ENCODE measurements around the gene CAPN10.

Gene CAPN10

DNA sequence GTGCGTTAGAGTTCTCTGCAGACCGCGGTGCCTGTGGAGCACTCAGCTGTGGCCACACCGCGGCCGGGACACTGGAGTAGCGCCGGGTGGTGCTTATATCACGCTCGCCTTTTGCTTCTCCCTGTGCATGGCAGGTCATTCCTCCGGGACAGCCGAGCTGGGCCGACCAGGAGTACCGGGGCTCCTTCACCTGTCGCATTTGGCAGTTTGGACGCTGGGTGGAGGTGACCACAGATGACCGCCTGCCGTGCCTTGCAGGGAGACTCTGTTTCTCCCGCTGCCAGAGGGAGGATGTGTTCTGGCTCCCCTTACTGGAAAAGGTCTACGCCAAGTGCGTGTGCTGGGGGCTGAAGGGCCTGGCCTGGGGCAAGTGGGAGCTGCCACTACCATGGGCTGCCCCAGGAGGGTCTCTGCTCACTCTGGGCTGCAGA is 4.2 kb downstream of the CAPN10 start:
- DNase-seq: no peak

DNA sequence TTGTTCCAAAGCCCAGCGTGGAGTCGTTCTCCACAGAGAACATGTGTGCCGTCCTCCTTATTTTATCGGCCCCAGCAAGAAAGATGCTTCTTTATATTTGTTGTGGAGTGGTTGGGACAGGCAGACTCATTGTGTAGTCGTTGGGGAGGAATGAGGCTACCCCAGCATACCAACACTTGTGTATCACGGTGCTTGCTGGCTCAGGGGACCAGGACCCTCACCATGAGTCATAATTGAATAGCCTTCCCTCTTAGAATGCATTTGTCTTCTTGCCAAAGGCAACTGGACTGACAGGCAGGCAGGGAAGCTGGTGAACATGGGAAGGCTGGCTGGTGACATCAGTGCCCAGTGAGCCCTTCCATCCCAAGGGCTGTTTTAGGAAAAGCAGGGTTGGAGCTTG is 4.7 kb downstream of the CAPN10 start:
- DNase-seq: no peak

DNA sequence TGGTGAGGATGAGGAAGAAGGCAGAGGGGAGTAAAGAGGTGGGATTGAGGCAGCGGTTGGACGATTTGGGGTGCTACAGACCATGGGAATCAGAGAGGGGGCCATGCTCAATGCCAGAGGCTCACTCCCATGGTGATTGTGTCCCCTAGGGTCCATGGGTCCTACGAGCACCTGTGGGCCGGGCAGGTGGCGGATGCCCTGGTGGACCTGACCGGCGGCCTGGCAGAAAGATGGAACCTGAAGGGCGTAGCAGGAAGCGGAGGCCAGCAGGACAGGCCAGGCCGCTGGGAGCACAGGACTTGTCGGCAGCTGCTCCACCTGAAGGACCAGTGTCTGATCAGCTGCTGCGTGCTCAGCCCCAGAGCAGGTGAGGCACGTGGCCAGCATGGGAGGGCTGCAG is 5.2 kb downstream of the CAPN10 start:
- DNase-seq: no peak

DNA sequence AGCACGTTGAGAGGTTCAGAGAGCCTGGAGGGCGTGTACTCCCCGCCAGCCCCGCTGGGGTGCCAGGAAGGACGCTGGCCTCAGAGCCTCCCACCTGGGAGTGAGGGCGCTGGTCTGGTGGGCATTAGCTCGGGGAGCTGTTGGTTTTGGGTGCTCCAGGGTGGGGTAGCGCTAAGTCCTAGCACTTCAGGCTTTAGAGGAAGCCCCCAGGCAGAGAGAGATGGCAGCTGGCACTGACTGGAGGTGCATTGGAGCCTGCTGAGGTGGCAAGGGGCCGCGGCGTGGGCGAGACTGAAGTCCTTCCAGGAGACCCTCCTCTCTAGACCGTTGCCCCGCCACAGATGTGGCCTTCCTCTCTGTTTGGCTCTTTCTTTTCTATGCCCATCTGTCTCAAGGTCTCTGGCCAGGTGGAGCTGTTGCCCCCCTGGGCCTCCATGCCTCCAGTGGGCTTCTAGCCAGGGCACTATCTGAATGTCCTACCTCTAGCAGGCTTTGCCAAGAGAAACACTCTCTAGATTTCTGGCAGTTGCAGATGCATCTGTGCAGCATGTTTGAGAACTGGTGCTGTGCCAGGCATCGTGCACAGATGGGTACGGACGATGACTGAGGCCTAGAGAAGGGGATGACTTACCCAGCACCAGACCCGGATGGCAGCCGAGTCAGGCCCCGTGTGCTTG is 6.6 kb downstream of the CAPN10 start:
- DNase-seq: no peak

DNA sequence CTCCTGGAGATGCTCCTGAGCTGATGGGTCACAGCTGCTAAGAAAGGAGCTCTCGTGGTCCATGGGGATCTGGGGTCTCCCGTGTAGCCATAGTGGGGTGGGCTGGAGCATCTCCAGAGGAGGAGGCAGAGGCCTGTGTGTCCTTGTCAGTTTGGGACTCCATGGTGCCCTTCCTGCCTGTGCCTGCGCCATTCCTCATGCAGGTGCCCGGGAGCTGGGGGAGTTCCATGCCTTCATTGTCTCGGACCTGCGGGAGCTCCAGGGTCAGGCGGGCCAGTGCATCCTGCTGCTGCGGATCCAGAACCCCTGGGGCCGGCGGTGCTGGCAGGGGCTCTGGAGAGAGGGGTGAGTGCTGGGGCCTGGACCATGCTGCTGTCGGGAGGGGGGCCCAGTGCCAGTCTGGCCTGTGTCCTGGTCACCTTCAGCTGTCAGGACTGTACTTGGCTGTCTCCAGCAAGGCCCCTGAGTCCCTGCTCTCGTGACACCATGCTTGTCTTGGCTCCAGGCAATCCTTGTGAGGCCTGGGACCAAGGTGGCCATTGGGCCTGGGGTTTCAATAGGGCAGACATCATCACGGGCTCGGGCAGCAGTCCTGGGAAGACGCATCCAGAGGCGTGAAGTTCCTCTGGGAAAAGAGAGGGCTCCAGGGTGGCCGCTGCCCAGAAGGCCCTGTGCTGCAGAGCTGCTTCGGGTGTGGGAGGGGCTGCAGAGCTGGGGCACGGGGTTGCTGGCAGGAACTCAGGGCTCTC is 7.3 kb downstream of the CAPN10 start:
- DNase-seq: no peak

DNA sequence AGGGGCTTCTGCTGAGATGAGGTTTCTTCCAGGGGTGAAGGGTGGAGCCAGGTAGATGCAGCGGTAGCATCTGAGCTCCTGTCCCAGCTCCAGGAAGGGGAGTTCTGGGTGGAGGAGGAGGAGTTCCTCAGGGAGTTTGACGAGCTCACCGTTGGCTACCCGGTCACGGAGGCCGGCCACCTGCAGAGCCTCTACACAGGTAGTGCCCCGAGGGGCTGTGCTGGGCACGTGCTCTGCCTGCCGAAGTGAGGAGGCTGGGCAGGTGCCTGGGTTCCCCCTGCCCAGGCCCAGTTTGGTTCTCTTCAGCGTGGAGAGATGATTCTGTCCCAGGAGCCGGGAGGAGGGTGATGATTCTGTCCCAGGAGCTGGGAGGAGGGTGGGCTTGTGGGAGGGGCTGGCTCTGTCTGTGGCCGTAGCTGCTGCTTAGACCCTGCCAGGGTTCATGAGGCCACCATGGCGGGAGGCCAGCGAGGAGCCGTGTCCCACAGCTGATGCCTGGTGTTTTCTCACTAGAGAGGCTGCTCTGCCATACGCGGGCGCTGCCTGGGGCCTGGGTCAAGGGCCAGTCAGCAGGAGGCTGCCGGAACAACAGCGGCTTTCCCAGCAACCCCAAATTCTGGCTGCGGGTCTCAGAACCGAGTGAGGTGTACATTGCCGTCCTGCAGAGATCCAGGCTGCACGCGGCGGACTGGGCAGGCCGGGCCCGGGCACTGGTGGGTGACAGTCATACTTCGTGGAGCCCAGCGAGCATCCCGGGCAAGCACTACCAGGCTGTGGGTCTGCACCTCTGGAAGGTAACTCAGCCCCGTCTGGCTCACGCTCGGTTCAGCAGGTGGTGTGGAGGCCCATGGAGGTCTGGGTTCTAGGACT is 8.2 kb downstream of the CAPN10 start:
- no peak for DNase-seq

DNA sequence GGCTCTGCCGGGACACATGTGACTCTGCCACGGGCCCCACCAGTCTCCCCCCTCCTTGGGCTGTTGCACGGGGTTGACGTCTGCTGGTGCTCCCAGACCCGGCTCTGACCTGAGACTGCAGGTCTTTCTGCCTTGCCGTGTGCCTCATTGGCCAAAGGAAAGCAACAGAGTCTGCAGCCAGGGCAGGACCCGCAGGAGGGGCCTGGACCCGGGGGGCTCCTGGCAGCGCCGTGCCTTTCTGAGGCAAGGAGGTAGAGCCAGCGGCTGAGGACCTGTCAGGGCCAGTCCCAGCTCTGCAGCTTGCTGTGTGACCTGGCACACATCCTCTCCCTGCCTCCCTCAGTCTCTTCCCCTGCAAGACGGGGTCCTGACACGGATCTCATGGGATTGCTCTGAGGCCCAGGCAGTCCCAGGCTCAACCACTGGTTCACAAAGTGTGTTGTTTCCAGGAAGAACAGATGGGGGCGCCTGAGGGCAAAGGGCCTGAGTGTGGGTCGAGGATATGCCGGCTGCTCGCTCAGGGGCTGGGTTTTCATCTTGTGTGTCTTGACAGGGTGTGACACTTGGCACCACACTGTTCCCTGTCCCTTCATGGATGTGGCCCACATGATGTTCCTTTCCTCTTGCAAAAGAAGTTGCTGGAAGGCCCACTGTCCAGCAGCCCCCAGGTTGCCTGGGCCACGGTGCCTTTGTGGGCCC is 9.0 kb downstream of the CAPN10 start:
- DNase-seq: no peak

DNA sequence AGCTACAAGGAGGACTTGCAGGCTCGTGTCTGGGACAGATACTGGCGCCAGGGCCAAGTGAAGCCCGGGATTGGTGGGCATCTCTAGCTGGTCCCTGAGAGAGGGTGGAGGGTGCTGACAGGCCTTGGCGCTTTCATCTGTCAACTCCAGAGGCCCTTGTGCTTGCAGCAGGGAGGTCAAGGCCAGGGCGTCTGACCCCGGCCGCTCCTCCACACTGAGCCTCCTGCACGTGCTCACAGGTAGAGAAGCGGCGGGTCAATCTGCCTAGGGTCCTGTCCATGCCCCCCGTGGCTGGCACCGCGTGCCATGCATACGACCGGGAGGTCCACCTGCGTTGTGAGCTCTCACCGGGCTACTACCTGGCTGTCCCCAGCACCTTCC is 9.5 kb downstream of the CAPN10 start:
- no peak for DNase-seq

DNA sequence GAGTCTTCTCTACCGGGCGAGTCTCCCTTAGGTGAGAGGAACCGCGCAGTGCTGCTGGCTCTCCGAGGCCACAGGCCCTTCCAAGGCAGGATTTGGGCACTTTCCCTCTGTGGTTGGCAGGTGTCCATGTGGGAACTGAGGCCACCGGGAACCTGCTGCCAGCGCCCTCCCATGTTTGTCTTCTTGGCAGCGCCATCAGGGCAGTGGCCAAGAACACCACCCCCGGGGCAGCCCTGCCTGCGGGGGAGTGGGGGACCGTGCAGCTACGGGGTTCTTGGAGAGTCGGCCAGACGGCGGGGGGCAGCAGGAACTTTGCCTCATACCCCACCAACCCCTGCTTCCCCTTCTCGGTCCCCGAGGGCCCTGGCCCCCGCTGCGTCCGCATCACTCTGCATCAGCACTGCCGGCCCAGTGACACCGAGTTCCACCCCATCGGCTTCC is 10.0 kb downstream of the CAPN10 start:
- DNase-seq: peak; percentile 80

DNA sequence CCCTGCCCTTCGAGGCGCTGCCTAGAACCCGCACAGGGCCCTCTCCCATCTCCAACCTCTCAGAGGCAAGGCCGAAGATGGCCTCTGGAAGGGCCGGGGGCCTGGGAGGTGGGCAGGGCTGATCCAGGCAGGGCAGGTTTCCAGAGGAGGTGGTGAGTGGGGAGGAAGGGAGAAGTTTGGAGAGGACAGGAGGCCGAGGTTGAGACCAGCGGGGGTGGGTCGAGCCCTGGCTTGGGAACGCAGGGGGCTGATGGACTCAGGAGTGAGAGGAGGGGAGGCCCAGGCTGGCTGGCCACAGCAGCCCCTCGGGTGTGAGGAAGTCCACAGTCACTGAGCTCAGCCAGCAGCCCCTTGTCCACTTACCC is 10.5 kb downstream of the CAPN10 start:
- no peak for DNase-seq

DNA sequence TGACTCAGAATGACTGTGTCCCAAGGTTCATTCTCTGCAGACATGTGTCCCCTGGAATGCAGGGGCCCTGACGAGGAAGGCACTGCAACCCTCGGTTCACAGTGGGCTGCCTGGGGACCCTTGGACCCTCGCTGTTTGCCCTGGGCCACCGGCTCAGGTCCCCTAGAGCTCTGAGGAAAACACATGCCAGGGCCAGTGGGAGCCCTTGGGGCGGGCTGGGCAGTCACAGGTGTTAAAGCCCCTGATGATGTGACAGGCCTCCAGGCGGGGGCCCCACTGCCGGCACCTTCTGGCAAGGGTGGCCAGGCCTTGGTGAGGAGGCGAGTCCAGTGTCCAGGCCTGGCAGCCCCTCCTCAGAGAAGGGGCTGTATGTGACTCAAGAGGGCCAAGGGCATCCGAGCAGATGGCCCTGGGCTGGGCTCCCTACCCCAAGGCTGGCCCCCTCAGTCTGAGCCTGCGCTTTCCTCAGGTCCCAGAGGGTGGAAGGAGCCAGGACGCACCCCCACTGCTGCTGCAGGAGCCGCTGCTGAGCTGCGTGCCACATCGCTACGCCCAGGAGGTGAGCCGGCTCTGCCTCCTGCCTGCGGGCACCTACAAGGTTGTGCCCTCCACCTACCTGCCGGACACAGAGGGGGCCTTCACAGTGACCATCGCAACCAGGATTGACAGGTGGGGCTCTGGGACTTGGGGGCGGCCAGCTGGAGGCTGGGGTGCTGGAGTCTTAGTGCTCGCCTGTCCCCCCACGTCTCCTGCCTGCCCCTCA is 11.1 kb downstream of the CAPN10 start:
- DNase-seq: no peak

DNA sequence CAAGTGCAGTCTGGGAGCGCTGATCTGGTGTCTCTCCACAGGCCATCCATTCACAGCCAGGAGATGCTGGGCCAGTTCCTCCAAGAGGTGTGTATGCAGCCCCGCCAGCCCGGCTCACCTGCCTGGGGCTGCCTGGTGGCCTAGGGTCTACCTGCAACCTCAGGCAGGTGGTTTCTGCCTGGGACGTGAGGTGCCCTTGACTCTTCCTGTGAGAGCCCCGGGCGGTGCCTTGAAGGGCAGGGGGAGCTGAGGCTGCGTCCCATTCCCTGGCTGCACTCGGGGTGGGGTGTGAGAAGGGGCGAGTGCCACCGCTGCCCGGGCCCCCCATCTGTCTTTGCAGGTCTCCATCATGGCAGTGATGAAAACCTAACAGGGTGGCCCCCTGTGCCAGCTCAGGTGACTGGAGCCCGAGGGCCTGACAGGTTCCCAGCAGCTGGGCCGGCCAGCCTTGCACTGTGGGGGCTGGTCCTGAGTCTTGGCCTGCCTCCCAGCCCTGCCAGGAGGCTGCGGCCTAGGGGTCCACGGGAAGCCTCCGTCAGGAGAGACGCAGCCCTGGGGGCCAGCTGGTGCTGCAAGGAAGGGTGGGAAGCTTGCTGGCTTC is 11.9 kb downstream of the CAPN10 start:
- no peak for DNase-seq

DNA sequence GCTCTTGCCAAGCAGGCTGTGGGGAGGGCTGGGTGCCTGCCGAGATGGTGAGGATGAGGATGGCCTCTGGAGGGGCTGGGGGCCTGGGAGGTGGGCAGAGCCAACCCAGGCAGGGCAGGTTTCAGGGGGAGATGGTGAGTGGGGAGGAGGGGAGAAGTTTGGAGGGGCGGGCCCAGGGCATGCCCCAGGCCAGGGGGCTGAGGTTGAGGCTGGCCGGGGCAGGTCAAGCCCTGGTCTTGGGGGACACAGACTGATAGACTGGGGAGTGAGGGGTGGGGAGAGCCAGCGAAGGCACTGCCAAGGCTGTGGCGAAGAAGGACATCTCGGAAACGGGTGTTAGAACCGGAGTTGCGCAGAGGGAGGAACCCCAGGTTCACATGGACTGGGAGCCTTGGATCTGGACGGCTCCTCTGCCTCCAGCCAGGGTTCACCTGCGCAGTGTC is 12.6 kb downstream of the CAPN10 start:
- no peak for DNase-seq

DNA sequence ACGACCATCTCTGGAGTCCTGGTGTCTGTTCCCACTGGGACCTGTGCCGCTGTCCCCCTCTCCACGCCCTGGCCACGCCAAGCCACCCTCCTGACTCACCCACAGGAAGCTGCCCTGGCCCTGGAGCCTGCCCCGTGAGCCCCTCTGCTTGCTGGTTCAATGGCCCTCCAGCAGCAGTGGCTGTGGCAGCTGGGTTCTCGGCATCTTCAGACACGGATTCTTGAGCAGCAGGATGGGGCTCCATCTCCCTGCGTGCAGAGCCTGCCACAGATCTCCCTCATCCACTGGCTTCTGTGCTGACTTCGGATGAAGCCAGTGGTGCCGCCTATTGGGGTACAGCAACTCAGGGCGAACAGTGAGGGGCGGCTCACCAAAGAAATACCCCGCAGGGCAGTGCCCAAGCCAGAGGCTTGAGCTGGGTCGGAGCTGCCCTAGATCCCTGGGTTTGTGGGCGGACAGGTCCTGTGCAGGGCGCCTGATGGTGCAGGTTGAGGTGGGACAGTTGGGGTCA is 14.0 kb downstream of the CAPN10 start:
- DNase-seq: no peak

DNA sequence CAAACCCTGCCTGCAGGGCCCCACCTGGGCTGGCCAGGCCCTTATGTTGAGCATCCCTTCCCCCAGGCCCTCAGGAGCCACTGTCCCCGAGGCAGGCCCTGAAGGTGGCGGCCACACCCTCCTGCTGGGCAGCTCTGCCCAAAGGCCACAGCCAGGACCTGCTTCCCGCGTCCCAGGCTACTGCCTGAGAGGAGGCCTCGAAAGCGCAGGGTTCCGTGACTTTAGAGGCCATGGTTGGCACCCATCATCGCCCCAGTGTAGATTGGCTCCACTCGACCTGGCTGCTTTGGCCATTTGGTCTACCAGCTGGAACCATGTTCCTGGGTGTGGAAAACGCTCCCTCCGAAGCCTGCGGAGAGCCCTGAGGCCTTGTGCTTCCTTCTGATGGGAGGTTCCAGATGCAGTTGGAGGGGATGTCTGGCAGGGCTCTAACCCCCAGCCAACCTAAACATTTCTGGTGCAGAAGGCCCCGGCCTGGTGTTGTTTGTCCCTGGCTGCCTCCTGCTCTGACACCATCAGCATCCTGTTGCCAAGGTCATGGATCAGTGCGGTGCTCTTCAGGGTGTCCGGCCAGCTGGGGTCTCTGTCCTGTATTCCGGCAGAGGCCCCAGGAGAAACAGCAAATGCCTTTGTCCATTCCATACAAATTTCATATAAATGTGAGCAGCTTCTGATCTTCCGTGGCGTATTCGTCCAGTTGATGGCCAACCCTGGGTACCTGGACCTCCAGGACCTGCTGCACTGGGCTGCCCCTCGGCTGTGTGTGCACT is 14.7 kb downstream of the CAPN10 start:
- DNase-seq: no peak

DNA sequence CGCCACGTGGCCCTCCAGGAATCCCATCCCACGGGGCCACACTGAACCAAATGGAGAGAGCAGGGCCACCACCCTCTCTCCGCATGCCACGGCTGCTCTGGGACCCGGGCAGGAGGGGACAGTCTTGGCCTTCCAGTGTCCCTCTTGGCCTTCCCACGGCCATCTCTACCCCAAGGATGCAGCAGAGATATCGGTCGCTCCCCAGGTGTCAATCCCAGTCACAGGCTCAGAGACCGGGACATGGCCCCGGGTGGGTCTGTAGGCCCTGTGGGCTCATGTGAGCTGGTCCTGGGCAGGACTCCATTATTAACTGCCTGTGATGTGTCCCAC is 15.3 kb downstream of the CAPN10 start:
- no peak for DNase-seq

DNA sequence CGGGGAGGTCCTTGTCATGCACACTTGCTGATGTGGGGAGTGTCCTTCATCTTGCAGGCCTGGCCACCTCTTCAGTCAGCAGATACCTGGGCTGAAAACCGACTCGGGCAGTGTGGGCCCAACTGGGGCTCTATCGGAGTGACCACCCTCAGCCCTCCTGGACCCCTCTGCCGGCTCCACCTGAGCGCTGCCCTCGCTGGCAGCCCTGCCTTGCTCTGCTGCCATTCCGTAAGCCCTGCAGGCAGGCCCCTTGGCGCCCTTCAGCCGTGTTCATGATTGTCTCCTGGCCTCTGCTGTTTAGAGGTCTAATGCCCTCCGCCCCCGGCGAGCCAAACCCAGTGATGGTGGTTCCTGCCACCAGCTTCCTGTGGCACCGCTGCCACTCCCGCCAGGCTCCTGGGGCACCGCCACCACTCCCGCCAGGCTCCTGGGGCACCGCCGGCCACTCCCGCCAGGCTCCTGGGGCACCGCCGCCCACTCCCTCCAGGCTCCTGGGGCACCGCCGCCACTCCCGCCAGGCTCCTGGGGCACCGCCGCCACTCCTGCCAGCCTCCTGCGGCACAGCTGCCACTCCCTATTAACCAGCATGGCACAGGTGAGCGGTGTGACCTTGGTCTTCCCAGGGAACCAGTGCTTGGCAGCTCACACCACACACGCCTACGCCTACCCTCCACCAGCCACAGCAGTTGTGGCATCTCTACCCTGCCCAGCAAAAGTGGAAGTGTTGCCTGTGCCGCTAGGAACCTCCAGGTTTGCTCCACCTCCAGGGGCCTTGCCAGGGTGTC is 15.9 kb downstream of the CAPN10 start:
- no peak for DNase-seq

DNA sequence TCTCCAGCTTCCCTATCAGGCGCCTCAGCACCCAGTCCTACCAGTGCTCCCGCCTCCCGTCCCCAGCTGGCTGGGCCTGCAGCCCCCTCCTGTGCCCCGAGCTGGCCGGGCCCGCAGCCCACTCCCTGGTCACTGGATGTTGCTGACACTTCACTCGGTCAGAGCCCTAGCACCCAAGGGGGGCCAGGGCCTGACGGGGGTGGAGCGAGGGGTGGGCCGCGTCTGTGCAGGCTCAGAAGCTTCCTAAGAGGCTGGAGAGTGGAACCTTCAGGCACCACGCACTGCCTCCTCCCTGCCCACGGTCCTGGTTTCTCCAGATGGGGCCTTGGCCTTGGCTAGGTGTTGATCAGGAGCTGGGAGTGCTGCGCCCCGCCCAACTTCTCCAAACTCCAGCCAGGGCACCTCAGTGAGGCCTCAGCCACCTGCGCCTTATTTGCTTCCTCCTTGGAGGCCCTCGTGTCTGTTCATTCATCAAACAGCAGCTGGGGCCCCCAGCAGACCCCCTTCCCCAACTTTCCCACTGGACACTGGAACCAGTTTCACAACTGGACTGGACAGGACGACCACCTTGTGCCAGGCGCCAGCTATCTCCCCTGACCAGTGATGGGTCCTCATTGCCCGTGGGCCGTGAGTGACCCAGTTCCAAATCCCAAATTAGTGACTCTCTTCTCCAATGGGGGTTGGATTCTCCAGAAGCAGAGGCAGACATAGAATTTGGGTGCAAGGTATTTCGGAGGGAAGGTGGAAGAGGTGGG is 16.7 kb downstream of the CAPN10 start:
- DNase-seq: no peak

DNA sequence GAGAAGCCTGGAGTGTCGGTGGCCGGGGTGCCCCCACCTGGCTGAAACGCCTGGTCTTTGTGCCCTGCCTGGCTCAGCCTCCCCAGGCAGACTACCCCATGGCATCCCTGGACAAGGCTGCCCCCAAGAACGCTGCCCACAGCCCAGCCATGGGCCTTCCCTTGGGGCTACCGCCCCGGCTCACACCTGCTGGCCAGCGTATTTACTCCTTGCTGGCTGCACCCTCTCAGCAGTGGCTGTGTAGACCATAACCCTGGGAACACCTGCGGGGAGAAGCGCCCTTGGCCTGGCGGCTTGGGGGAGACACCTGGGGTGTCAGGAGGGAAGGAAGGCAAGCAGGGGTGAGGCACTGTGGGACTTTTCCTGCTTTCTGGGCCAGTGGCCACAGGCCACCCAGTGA is 17.3 kb downstream of the CAPN10 start:
- no peak for DNase-seq
